Stimulated activated CD4-positive, alpha-beta T cell treated with anti-CD3 and anti-CD28 coated beads, Interleukin-1b, Interleukin-23, amount 100 ng/mL, for 48 hours (primary cell): ENCODE results near the gene SLC16A5.
A peak's percentile ranks its signal among the peaks of the same experiment; 100 is the strongest.

Experiments used
- DNase-seq: peaks from one replicate; pipeline ENCODE4 v3.0.0-alpha.2; 2020

The SLC16A5 gene

GRCh38 chr17:75087182-75087557 is 584 bp upstream of the SLC16A5 start:
- no peak for DNase-seq

- DNase-seq, result peak; percentile 22
Observed at GRCh38 chr17:75088465-75089417, 987 bp downstream of the SLC16A5 start.

- DNase-seq, result no peak
Observed at GRCh38 chr17:75090871-75091854, 3.4 kb downstream of the SLC16A5 start.

GRCh38 chr17:75091855-75092327 is 4.1 kb downstream of the SLC16A5 start:
- DNase-seq, result no peak

GRCh38 chr17:75093548-75094158 is 5.9 kb downstream of the SLC16A5 start:
- DNase-seq, result no peak

- DNase-seq, result no peak
Observed at GRCh38 chr17:75094871-75095399, 7.2 kb downstream of the SLC16A5 start.

- DNase-seq, result no peak
Observed at GRCh38 chr17:75096082-75096625, 8.4 kb downstream of the SLC16A5 start.

- no peak for DNase-seq
Observed at GRCh38 chr17:75097865-75098264, 10.1 kb downstream of the SLC16A5 start.

- DNase-seq, result no peak
Observed at GRCh38 chr17:75098861-75099260, 11.1 kb downstream of the SLC16A5 start.

- no peak for DNase-seq
Observed at GRCh38 chr17:75099881-75100595, 12.3 kb downstream of the SLC16A5 start.

GRCh38 chr17:75102385-75102821 is 14.6 kb downstream of the SLC16A5 start:
- no peak for DNase-seq

GRCh38 chr17:75103601-75104554 is 16.1 kb downstream of the SLC16A5 start:
- DNase-seq, result no peak

- peak; percentile 19 for DNase-seq
Observed at GRCh38 chr17:75105126-75106080, 17.6 kb downstream of the SLC16A5 start.

GRCh38 chr17:75108193-75108592 is 20.4 kb downstream of the SLC16A5 start:
- no peak for DNase-seq

- no peak for DNase-seq
Observed at GRCh38 chr17:75109046-75109406, 21.3 kb downstream of the SLC16A5 start.

- DNase-seq, result peak; percentile 90
Observed at GRCh38 chr17:75109407-75110233, 21.9 kb downstream of the SLC16A5 start, which contains the start of gene ARMC7. Gene ARMC7 (plus strand): TSS chr17:75109969. CDS start chr17:75110289, 320 bp downstream.

- no peak for DNase-seq
Observed at GRCh38 chr17:75110234-75110937, 22.6 kb downstream of the SLC16A5 start.
